Lower lobe of right lung (tissue), 2 donors: ENCODE data around the gene NKIRAS2. TPM values are rescaled to one million over a fixed set of nuclear protein-coding genes. Genes with fewer than 3 reads are reported as not detected.

Experiments used
- ATAC-seq, 2 donors: fragments of 200-7000 bp; cut with Tn5 transposase; one replicate each; pipeline ENCODE4 v1.9.1; 2020 to 2022; ENCODE audit warnings: mild to moderate bottlenecking in 2 of 2, moderate library complexity in 2 of 2
- DNase-seq: peaks from one replicate; pipeline ENCODE4 v3.0.0-alpha.2; 2020
- H3K27ac ChIP-seq: fragments of 200-600 bp; one replicate; pipeline ENCODE4 v1.8.0; 2022
- H3K27me3 ChIP-seq: fragments of 200-600 bp; one replicate; pipeline ENCODE4 v1.8.0; 2022; ENCODE audit warnings: low read depth
- H3K36me3 ChIP-seq: fragments of 200-600 bp; one replicate; pipeline ENCODE4 v1.8.0; 2022; ENCODE audit warnings: mild to moderate bottlenecking
- H3K4me1 ChIP-seq: fragments of 200-600 bp; one replicate; pipeline ENCODE4 v1.8.0; 2022
- H3K4me3 ChIP-seq: fragments of 200-600 bp; one replicate; pipeline ENCODE4 v1.8.0; 2022; ENCODE audit warnings: mild to moderate bottlenecking
- H3K9me3 ChIP-seq: fragments of 200-600 bp; one replicate; pipeline ENCODE4 v1.8.0; 2022
- intact Hi-C: fragments of 100-400 bp; cut with DNase I; formaldehyde crosslinking; loops from one replicate; pipeline ENCODE4 v1.11.0; 2022
- total RNA-seq: library from RNA; stranded (reverse); fragmentation: NEBNext Ultra II Directional; extraction: Animal tissue kit (Norgen Biotek cat#: 25700); gene quantifications from one replicate; pipeline ENCODE4 v1.2.1, GENCODE V29; 2021
- TF ChIP-seq, protein P1 (sequence below): fragments of 200-600 bp; IDR thresholded peaks from one replicate; pipeline ENCODE4 v1.8.0; 2022; ENCODE audit warnings: antibody characterized with exemption, mild to moderate bottlenecking
- donor health status: DM: no; HTN: yes; CAD: no; lungs with severe emphysema.

The NKIRAS2 gene
- total RNA-seq, 1 donor from 2014 or later: 27.1 TPM

DNA sequence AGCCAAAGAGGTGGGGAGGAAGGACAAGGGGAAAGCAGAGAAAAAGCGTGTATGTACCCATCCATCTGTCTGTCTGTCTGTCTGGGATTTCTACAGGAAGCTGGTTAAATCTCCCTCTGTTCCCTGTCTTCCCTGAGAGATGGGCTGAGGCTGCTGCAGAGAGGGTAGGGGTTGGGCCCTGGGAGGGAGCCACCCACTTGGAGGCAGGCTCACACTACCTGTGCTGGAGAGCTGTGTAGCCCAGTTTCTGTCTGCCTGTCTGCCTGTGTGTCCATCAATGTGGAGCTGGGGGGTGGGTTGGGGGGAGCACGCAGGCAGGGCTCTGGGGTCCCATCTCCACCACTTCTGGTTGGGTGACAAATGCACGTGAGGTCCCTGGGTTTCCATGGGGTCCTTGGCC, 49.1 kb downstream of the NKIRAS2 start:
- no peaks in the 10 kb centered on the region for H3K9me3 ChIP-seq
- H3K27me3 ChIP-seq: peaks cover 36% of the 10 kb centered on the region
- TF ChIP-seq, protein P1, sequence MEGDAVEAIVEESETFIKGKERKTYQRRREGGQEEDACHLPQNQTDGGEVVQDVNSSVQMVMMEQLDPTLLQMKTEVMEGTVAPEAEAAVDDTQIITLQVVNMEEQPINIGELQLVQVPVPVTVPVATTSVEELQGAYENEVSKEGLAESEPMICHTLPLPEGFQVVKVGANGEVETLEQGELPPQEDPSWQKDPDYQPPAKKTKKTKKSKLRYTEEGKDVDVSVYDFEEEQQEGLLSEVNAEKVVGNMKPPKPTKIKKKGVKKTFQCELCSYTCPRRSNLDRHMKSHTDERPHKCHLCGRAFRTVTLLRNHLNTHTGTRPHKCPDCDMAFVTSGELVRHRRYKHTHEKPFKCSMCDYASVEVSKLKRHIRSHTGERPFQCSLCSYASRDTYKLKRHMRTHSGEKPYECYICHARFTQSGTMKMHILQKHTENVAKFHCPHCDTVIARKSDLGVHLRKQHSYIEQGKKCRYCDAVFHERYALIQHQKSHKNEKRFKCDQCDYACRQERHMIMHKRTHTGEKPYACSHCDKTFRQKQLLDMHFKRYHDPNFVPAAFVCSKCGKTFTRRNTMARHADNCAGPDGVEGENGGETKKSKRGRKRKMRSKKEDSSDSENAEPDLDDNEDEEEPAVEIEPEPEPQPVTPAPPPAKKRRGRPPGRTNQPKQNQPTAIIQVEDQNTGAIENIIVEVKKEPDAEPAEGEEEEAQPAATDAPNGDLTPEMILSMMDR: no peak
- H3K36me3 ChIP-seq: no peaks in the 10 kb centered on the region
- ATAC-seq: no peak
- no peak overlapping the region for H3K4me3 ChIP-seq
- H3K4me1 ChIP-seq: peaks cover 10% of the 10 kb centered on the region
- no peak for DNase-seq
- no peak overlapping the region for H3K27ac ChIP-seq
- intact Hi-C loops: no loop called here

DNA sequence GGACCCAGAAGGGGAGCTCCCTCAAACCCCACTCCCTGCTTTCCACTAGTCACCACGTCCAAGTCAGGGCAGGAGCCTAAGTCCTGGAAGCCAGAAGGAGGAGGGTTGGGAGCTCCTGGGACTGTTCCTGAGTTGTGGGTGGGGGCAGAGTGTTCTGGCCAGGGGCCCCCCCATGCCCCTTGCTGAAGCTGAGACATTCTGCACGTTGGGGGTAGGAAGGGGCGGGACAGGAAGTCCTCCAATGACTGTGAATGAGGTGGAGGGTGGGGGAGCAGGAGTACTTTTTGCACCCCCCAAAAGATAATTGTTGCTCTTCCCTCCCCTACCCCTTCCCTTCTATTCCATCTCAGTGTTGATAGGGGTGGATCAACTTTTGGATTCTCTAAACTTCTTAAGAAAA, 51.9 kb downstream of the NKIRAS2 start:
- Histone ChIP-seq H3K27me3 (peaks cover 36% of the 10 kb centered on the region), H3K4me3 (peak overlapping the region; percentile 41), H3K27ac (no peak overlapping the region), H3K9me3 (no peaks in the 10 kb centered on the region), H3K36me3 (no peaks in the 10 kb centered on the region), H3K4me1 (peaks cover 10% of the 10 kb centered on the region)
- ATAC-seq: no peak
- no peak for DNase-seq
- TF ChIP-seq, protein P1: no peak
- intact Hi-C loops: no loop called here

DNA sequence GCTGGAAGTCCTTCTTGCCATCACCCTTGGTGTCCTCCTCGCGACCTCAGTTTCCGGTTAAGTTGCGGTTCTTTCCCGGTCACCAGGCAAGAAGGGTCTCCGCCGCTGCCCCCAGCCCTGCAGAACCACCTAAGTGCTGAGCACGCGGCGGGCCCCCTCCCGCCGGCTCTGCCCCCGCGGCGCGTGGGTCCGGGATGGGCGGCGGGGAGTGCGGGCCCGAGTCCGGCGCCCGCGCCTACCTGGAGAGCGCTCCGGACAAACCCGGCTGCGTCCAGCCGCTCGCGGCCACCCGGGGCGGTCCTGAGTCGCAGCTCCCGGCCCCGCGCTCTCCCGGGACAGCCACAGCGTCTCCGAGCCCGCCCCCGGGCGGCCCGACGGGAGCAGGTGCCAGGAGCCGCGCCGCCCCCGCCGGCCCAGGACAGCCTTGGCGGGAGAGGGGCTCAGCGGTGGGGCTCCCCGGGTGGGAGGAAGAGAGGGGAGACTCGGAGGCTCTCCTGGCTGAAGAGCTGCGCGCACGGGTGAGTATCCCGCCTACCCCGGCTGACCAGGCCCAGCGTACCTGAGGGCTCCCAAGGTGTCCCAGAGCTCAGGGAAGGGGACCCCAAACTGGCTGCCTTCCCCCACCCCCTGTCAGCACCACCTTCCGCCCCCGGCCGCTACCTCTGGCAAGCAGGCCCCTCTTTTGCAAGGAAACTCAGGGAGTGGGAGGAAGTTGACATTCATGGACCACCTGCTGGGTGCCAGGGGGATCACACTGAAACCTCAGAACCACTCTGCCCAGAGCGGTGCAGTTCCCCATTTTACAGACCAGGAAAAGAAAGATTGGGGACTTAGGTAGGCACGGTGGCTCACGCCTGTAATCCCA, 52.7 kb downstream of the NKIRAS2 start:
- H3K4me1 ChIP-seq: peaks cover 10% of the 10 kb centered on the region
- no peaks in the 10 kb centered on the region for H3K36me3 ChIP-seq
- H3K27me3 ChIP-seq: peaks cover 36% of the 10 kb centered on the region
- no peaks in the 10 kb centered on the region for H3K9me3 ChIP-seq
- DNase-seq: no peak
- no peak overlapping the region for H3K27ac ChIP-seq
- intact Hi-C loops: no loop called here
- peak; percentile 57 to 70 for ATAC-seq
- H3K4me3 ChIP-seq: peak overlapping the region; percentile 41
- TF ChIP-seq, protein P1: no peak

Other genes starting within 250 kb of the NKIRAS2 start
- 92.5 TPM for gene JUP, start 233.4 kb upstream of the NKIRAS2 start, total RNA-seq
- 9.2 TPM for gene P3H4, start 208.1 kb upstream of the NKIRAS2 start, total RNA-seq
- 27.4 TPM for gene FKBP10, start 207.1 kb upstream of the NKIRAS2 start, total RNA-seq
- 32.0 TPM for gene NT5C3B, start 183.9 kb upstream of the NKIRAS2 start, total RNA-seq
- 0.50 TPM for gene KLHL10, start 182.3 kb upstream of the NKIRAS2 start, total RNA-seq
- gene KLHL11, start 154.7 kb upstream of the NKIRAS2 start, total RNA-seq: 12.3 TPM
- 105 TPM for gene ACLY, start 101.1 kb upstream of the NKIRAS2 start, total RNA-seq
- 5.4 TPM for gene ODAD4, start 89.5 kb upstream of the NKIRAS2 start, total RNA-seq
- 46.3 TPM for gene CNP, start 53.3 kb upstream of the NKIRAS2 start, total RNA-seq
- gene DNAJC7, start 2.7 kb upstream of the NKIRAS2 start, total RNA-seq: 82.0 TPM
- 0.89 TPM for gene C17orf113, start 30.5 kb downstream of the NKIRAS2 start, total RNA-seq
- 1.2 TPM for gene ZNF385C, start 78.4 kb downstream of the NKIRAS2 start, total RNA-seq
- 40.4 TPM for gene DHX58, start 92.6 kb downstream of the NKIRAS2 start, total RNA-seq
- 41.6 TPM for gene KAT2A, start 101.3 kb downstream of the NKIRAS2 start, total RNA-seq
- gene HSPB9, start 102.7 kb downstream of the NKIRAS2 start, total RNA-seq: not detected
- 153 TPM for gene RAB5C, start 134.9 kb downstream of the NKIRAS2 start, total RNA-seq
- gene KCNH4, start 161.1 kb downstream of the NKIRAS2 start, total RNA-seq: 0.09 TPM
- not detected for gene HCRT, start 165.4 kb downstream of the NKIRAS2 start, total RNA-seq
- gene GHDC, start 174.4 kb downstream of the NKIRAS2 start, total RNA-seq: 33.4 TPM